Measurements from ENCODE around the gene TNFAIP8L2. TPM values are rescaled to one million over a fixed set of nuclear protein-coding genes. Genes with fewer than 3 reads are reported as not detected.
A peak's percentile ranks its signal among the peaks of the same experiment; 100 is the strongest.

The TNFAIP8L2 gene
- total and polyA plus RNA-seq, 2 donors (not counting 3 experiments of a cell fraction or from before 2014, with no cell fraction given): 0.06 TPM; not detected in 1

- Histone ChIP-seq H3K79me2 (ENCODE audit: control insufficient read depth, insufficient read depth, low read length) (no peaks in the 10 kb centered on the region), H3K4me3 (replicated peaks in 1 of 3; ENCODE audit: insufficient read depth in 1 of 3, low read depth in 1 of 3, low read length in 3 of 3) (no peak overlapping the region), H3K9me3 (replicated peaks; ENCODE audit: control insufficient read depth, insufficient read depth, low read length) (no peaks in the 10 kb centered on the region), H4K20me1 (replicated peaks; ENCODE audit: control insufficient read depth, extremely low read depth, insufficient read depth, low read length) (no peaks in the 10 kb centered on the region), H3K4me1 (ENCODE audit: control insufficient read depth, extremely low read depth, insufficient read depth, low read length) (peaks cover 10% of the 10 kb centered on the region), H3K9me1 (replicated peaks; ENCODE audit: control insufficient read depth, extremely low read depth, insufficient read depth, low read length) (no peaks in the 10 kb centered on the region), H3K27me3 (ENCODE audit: control insufficient read depth in 2 of 2, insufficient read depth in 2 of 2, low read length in 2 of 2) (no peaks in the 10 kb centered on the region), H3K36me3 (ENCODE audit: control insufficient read depth in 2 of 2, extremely low read depth in 1 of 2, insufficient read depth in 2 of 2, low read length in 2 of 2) (no peaks in the 10 kb centered on the region), H3K9ac (replicated peaks; ENCODE audit: extremely low read depth, insufficient read depth, low read length) (no peak overlapping the region), H3K4me2 (ENCODE audit: insufficient read depth, low read length) (peak overlapping the region; percentile 68), H2AFZ (ENCODE audit: low read depth, low read length) (no peak overlapping the region), H3K27ac (ENCODE audit: insufficient read depth, low read depth, low read length) (peak overlapping the region; percentile 38)
- dilution Hi-C loops (cut with MboI; ENCODE audit: extremely low pct_ligation_motif_present, low sequenced_read_pairs) (no loop called here), intact Hi-C loops (cut with micrococcal nuclease) (loop anchor here (2.0 to 10.0 kb wide), 2 partner anchors 40 to 238 kb away; partner anchors contain the start of genes RFX5 and SEMA6C)
- POLR2A ChIA-PET: interaction anchor here (0.7 kb wide), 1 partner anchor 599 kb away, joined by 4 read pairs; the partner anchor contains the start of gene ECM1
- CTCF ChIA-PET: interaction anchor here (0.9 to 12.7 kb wide), 4 partner anchors 41 to 145 kb away, joined by 3 to 623 read pairs (median 3); partner anchors contain the start of genes MINDY1 and TNFAIP8L2
- FAIRE-seq (peak; percentile 91), DNase-seq (ENCODE audit: low read depth, low spot score) (peak; percentile 73)
- TF ChIP-seq CTCF (IDR thresholded peaks at IDR 0.05; ENCODE audit: extremely low read depth in 1 of 2, insufficient read depth in 1 of 2, low read depth in 1 of 2, low read length in 2 of 2): no peak
- TF ChIP-seq JUN (IDR thresholded peaks at IDR 0.05; ENCODE audit: borderline replicate concordance, insufficient read depth, insufficient read length, low read depth): peak; percentile 64
- TF ChIP-seq, protein P1, sequence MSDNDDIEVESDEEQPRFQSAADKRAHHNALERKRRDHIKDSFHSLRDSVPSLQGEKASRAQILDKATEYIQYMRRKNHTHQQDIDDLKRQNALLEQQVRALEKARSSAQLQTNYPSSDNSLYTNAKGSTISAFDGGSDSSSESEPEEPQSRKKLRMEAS (IDR thresholded peaks at IDR 0.05; ENCODE audit: insufficient read depth, insufficient read length): no peak
- no peak for TF ChIP-seq POLR2A (IDR thresholded peaks at IDR 0.05; ENCODE audit: low read depth, low read length)
- peak; percentile 67 for TF ChIP-seq FOS (IDR thresholded peaks at IDR 0.05; ENCODE audit: borderline replicate concordance, insufficient read depth, low read length)
- BruUV-seq (replicated peaks): no TSS peak
These were observed 49.6 kb upstream of the TNFAIP8L2 start for GRCh38 chr1:151106894-151107293.
